ENCODE measurements around the gene SERTAD1. TPM values are rescaled to one million over a fixed set of nuclear protein-coding genes. Genes with fewer than 3 reads are reported as not detected.

SERTAD1 gene
- total and polyA plus RNA-seq, 2 of the 8 experiments (the other 6 are each of a cell fraction or from before 2014, with no cell fraction given), result 5.4 to 6.6 TPM

GRCh38 chr19:40397568-40397906 is 28.3 kb downstream of the SERTAD1 start:
- Histone ChIP-seq H4K20me1 (replicated peaks in 1 of 2; ENCODE audit: control insufficient read depth in 1 of 2, insufficient read depth in 2 of 2, low read length in 2 of 2) (peaks cover 0 to 1% of the 10 kb centered on the region in 2 experiments), H3K9me3 (ENCODE audit: insufficient read depth in 2 of 2, low read depth in 1 of 2, low read length in 1 of 2) (no peaks in the 10 kb centered on the region), H4K5ac (ENCODE audit: insufficient read length, low read depth, low read length) (no peak overlapping the region), H3K18ac (ENCODE audit: extremely low read depth, low read length) (no peak overlapping the region), H3K27ac (ENCODE audit: low read depth, low read length) (no peak overlapping the region), H4K91ac (replicated peaks; ENCODE audit: insufficient read length, low read length) (no peak overlapping the region), H3K56ac (replicated peaks; ENCODE audit: insufficient read length, low read depth, low read length) (no peak overlapping the region), H3K4ac (replicated peaks; ENCODE audit: insufficient read length, low read depth, low read length) (no peak overlapping the region), H2BK12ac (ENCODE audit: low read depth, low read length) (no peak overlapping the region), H3K79me2 (ENCODE audit: control insufficient read depth in 1 of 2, insufficient read depth in 2 of 2, low read length in 2 of 2) (no peaks in the 10 kb centered on the region), H3K36me3 (ENCODE audit: control insufficient read depth in 2 of 4, insufficient read depth in 4 of 4, low read length in 3 of 4) (no peaks in the 10 kb centered on the region), H2BK120ac (replicated peaks; ENCODE audit: low read depth, low read length) (no peak overlapping the region), H3K4me3 (ENCODE audit: extremely low read depth in 1 of 4, insufficient read depth in 2 of 4, low read depth in 3 of 4, low read length in 4 of 4) (no peak overlapping the region), H2BK15ac (ENCODE audit: low read length) (no peak overlapping the region; the same call in 1 of the 2 replicates), H2AK5ac (ENCODE audit: low read depth, low read length) (no peak overlapping the region), H3K4me2 (ENCODE audit: insufficient read depth in 1 of 2, low read depth in 2 of 2, low read length in 2 of 2) (no peak overlapping the region), H2BK5ac (ENCODE audit: low read depth, low read length) (no peak overlapping the region), H3K79me1 (ENCODE audit: low read depth, low read length) (no peaks in the 10 kb centered on the region), H3K23ac (ENCODE audit: insufficient read length) (no peak overlapping the region), H3K27me3 (replicated peaks in 1 of 4; ENCODE audit: control insufficient read depth in 3 of 4, extremely low read depth in 1 of 4, insufficient read depth in 3 of 4, low read length in 3 of 4) (peaks cover 0 to 8% (median 5%) of the 10 kb centered on the region in 4 experiments; a peak in 6 of 7 replicates), H3K23me2 (ENCODE audit: low read depth, low read length) (peaks cover 3% of the 10 kb centered on the region; the same call in 1 of the 2 replicates), H2AFZ (ENCODE audit: low read length) (no peak overlapping the region), H2BK20ac (ENCODE audit: low read length) (no peak overlapping the region), H3K14ac (ENCODE audit: insufficient read length) (no peak overlapping the region), H3K4me1 (replicated peaks in 1 of 4; ENCODE audit: control insufficient read depth in 3 of 4, insufficient read depth in 4 of 4, low read length in 3 of 4) (peaks cover 0 to 5% (median 4%) of the 10 kb centered on the region in 4 experiments; a peak in 5 of 7 replicates), H4K8ac (ENCODE audit: extremely low read depth, insufficient read depth, low read length) (no peak overlapping the region), H3K9ac (replicated peaks in 1 of 4; ENCODE audit: extremely low read depth in 1 of 4, low read depth in 3 of 4, low read length in 3 of 4) (no peak overlapping the region)
- FAIRE-seq, result no peak
- no peak for DNase-seq (ENCODE audit: low read depth in 1 of 2, low spot score in 2 of 2)
- ChIA-PET POLR2A (ENCODE audit: partially characterized antibody) (interaction anchor here (5.4 kb wide), 1 partner anchor 10 kb away, joined by 24 read pairs; no protein-coding TSS in a partner anchor), CTCF (ENCODE audit: partially characterized antibody) (interaction anchor here (0.7 to 2.5 kb wide), 3 partner anchors 23 to 67 kb away, joined by 3 to 12 read pairs (median 3); no protein-coding TSS in a partner anchor)
- WGBS, 2 experiments (ENCODE audit: extremely low coverage in 1 of 2, insufficient coverage in 1 of 2, insufficient read length in 1 of 2, insufficient replicate concordance in 2 of 2, low coverage in 1 of 2, low lambda C conversion rate in 2 of 2, missing lambda C conversion rate in 1 of 2), result 89% methylated on average over 17 of the region's 22 CpGs; no CpG with 5 or more reads in 1 of the 2 experiments
- no peak for TF ChIP-seq ATF2 (IDR thresholded peaks at IDR 0.05; ENCODE audit: low read length)
- no peak for TF ChIP-seq KDM5A (IDR thresholded peaks at IDR 0.05; ENCODE audit: low read length)
- no peak for TF ChIP-seq SP1 (IDR thresholded peaks at IDR 0.05; ENCODE audit: low read depth, low read length)
- TF ChIP-seq SP2 (IDR thresholded peaks at IDR 0.05; ENCODE audit: low read length), result no peak
